UCSD-AML1 (cell line): ENCODE measurements around the gene TRIM25.

Experiments used
- DNase-seq: peaks from one replicate; lab custom pipeline; 2025; ENCODE audit not compliant: unreplicated experiment; lab: John Stamatoyannopoulos, UW

The TRIM25 gene

DNA sequence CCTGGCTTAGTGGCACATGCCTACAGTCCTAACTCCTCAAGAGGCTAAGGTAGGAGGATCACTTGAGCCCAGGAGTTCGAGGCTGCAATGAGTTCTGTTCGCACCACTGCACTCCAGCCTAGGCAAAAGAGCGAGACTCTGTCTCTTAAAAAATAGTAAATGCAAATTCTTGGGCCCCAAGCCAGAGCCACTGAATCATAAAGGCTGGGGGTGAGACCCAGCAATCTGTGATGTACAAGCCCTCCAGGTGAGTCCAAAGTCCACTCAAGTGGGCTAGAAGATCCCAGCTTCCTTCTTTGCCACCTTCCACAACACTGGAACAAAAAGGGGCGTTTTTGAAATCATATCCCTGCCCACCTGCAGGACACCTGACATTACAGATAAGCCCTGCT is 16.9 kb downstream of the TRIM25 start:
- DNase-seq: no peak

DNA sequence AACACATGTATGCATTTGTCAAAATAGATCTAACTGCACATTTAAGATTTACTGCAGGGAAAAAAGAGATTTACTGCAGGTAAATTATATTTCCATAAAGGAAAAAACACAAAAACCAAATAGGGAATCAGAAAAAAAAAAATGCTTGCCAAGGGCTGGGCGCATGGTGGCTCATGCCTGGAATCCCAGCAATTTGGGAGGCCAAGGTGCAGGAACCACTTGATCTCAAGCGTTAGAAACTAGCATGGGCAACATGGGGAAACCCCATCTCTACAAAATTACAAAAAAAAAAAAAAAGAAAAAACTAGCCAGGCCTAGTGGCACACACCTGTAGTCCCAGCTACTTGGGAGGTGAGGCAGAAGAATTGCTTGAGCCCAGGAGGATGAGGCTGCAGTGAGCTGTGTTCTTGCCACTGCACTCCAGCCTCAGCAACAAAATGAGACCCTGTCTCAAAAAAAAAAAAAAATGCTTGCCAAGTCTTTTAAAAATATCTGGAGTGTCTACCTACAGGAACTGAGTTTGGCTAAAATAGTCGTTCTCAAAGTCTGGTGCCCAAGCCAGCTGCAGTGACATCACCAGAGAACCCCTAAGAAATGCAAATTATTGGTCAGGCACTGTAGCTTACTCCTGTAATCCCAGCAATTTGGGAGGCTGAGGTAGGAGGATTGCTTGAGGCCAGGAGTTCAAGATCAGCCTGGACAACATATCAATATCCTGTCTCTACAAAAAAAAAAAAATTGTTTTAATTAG is 17.5 kb downstream of the TRIM25 start:
- no peak for DNase-seq

DNA sequence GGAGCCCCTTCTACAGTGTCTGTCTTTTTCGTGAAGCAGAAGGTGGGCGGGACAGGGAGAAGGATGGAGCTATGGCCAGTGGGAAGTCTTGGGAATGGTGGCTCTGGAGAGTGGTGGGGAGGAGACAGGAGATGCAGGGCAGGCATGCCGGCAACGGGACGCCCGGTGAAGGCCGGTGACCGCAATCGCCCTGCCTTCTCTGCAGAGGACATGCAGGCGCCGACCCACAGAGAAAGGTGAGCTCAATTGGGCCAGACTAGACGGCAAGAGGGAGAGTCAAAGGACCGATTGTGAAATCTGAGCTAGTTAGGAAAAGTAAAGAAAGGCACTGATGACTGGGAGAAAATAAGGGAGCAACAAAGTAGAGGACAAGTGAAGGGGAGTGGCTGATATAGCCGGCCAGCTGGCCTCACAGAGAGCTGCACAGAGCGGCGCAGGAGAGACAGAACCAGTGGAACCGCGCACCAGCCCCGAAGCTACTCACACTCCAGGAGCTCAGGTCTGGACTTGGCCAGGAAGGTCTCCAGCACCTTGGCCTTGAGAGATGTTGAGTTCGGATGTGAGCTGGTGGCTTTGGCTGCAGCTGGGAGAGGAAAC is 18.9 kb downstream of the TRIM25 start:
- DNase-seq: no peak

DNA sequence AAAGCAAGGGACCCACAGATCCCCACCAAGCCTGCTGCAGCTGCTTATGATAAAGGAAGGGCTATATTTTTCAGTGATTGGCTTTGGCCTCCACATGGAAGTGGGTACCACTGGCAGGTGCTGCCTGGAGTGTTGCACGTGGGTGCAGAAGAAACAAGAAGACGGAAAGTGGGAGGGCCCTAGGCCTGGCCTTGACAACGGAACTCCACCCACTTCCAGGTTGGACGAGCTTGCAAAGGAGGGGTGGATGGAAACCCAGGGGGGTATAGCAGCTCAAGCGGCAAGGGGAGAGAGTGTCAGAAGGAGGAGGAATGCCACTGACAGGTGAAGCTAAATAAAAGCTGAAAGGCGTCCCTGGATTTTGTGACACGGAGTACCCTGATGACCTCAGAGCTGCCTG is 20.3 kb downstream of the TRIM25 start:
- DNase-seq: no peak

DNA sequence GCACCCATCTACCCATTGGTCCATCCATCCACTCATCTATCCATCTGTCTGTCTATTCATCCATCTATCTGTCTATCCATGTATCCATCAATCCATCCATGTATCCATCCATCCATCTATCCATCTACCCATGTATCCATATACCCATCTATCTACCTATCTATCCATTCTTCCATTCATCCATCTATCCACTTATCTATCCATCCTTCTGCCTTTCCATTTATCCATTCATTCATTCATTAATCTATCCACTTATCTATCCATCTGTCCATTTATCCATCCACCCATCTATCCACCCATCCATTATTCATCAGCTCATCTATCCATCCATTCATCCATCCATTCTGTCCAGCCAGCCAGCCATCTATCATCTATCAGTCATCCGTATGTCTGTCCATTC is 21.5 kb downstream of the TRIM25 start:
- no peak for DNase-seq

DNA sequence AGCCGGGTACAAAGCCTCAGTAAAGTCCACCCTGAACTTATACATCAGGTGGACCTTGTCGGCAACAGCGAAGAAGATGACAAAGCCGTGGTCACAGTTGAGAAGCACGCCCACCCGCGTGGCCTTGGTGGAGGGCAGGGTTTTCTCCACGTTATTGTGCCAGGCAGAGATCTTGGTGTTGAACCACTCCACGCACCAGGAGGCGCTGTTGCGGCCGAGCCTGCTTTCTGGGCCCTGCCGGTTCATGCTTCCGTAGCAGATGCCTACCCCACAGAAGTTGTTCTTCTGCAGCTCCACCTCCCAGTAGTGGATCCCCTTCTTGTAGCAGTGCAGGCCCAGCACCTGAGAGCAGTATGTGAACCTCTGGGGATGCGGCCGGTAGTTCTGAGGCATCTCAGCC is 22.1 kb downstream of the TRIM25 start:
- DNase-seq: no peak

DNA sequence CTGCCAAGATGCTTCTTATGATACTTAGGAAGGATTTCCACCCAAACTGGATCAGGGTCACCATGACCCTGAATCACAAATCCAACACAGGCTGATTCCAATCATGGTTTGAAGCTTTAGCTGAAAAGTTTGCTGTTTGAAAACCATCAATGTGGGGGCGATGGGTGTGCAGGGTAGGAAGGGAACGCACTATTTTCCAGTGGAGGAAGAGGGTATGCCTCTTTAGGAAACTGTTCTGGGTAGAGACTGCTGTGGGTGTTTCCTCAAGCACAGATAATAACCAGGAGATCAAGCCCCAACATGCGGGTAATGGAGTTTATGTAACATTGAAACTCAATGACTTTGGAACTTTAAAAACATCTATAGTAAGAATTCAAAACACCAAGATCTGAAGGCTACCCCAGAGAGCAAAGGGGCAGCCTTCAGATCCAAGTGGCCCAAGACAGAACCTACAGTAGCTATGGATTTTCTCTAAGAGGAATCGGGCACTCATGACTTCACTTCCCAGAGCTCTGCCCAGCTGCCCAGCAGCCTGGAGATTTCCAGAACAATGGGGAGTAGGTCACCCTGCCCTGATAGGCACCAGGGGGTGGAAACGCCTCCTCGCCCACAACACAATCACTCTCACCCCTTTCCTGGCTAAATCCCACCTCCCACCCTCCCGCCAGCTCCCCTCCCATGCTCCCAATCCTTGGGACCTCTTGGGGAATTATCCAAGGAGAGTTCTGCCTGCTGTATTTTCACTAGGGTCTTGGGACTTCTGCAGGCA is 22.8 kb downstream of the TRIM25 start:
- DNase-seq: no peak

DNA sequence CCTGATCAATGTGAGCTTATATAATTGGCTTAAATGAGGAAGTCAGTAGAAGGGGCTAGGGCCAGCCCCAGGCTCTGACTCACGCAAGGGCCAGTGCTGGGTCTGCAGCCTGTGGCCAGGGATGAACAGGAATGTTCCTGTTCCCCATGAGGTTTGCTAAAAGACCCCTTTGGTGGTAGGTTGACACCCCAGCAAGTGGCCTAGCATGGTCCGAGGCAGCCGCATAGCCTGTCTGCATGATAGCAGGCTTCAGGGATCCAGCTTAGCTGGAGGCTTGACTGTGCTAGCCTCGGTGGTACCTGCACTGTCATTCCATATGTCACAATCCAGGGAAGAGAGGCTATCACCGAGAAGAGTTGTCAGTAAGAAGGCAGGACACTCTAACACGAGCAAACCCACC is 23.5 kb downstream of the TRIM25 start:
- no peak for DNase-seq

DNA sequence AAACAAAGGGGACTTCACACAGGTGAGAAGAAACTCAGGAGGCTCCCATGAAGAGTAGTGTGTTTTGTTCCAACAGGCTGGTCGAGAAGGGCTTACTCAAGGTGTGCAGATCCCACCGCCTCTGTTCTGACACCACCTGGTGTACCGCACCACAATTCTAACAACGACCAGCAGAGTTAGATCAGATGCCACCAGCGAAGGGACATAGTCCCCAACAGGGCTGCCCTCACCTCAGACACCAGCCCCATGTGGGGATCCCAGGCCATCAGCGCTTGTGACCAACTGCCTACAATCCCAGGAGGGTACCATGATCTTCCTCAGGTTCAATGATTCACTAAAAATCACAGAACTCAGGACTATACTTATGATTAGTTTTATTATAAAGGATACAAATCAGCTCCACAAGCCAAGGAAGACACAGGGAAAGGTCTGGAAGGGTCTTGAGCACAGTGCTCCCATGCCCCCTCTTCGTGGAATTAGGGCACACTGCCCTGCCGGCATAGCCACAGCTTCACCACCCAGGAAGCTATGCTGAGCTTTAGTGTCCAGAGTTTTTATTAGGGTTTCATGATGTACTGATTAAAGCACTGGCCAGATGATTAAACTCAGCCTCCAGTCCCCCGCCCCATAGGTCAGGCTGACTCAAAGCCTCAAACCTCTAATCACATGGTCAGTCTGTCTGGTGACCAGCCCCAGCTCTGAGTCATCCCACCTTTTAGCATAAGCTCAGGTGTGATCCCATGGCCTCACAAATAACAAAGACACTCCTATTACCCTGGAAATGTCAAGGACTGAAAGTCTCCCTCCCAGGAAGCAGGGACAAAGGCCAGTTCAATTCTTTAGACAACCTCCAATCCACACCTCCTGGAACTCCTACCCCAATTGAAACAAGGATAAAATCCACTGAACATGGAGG is 26.0 kb downstream of the TRIM25 start:
- no peak for DNase-seq

DNA sequence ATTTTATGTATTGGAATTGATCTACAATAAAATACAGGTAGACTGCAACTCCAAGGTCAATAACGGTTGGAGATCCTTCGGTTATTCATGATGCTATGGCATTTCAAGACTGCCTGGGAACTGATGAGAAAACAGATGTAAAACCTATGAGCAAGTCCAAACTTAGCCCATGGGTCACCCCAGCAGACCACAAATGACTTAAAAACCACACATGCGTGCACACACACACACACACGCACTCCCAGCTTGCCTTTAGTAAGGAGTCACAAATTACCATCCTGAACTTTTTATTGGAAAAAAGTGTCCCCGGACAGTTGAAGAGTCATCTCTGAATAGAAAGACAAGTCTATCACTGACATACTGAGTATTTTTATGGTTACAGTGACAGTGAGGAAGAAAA is 26.7 kb downstream of the TRIM25 start:
- no peak for DNase-seq

DNA sequence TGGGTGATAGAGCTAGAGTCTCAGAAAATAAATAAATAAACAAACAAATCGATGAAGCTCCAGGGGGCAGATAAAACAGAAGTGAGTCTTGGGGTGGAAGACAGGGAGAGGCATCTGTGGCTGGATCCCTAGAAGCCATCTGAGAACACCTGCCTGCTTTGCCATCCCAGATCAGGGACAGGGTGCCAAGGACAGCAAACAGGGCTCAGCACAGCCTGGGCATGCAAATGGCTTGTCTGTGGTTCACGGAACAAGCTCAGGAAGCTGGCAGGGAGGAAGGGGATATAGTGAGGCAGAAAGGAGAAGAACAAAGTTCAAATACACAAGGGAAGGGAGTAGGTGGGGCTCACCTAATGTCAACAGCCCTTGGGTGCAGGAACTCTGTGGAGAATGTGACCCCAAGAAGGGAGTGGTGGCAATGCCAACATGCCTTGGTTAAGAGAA is 27.5 kb downstream of the TRIM25 start:
- DNase-seq: no peak

DNA sequence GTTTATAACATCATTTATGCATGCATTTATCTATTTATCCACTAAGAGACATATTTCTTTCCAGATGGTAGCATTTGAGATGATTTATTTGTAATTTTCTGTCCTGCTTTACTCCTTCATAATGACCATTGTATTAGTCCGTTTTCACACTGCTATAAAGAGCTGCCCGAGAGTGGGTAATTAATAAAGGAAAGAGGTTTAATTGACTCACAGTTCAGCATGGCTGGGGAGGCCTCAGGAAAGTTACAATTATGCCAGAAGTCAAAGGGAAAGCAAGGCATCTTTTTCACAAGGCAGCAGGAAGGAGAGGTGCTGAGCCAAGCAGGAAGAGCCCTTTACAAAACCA is 28.6 kb downstream of the TRIM25 start:
- no peak for DNase-seq

DNA sequence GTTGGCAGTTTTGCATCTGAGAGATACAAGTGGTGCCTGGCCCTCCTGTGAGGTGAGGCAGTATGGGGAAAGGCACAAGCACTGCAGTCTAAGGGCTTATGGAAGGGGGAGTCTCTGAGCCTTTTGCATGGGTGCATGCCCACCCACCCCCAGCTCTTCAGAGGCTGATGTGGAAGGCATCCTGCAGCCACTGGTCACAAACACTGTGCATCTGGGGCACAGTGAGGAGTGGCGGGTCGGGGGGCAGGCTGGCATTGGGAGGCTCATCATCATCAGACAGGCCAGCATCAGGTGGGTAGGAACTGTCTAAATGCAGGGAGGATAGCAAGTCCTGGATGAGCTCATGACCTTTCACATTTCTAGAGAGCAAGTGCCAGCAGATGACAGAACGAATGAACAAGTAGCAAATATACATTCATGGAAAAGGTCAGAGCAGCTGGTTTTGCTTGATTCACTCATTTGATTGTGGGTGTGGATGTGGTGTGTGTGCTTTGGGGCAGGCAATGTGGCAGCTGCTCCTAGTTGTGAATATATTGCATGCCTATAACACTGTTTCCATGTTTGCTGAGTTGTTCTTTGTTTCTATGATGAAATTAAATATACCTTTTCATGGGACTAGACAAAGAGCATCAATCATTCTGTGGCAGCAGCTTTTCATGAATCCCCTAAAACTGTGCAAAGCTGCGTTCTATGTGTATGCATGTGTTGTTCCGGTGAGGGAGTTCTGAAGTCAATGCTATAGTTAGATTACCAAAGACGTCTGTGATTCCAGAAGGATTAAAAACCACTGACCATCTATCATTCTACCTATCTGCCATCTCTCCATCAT is 29.2 kb downstream of the TRIM25 start:
- no peak for DNase-seq

DNA sequence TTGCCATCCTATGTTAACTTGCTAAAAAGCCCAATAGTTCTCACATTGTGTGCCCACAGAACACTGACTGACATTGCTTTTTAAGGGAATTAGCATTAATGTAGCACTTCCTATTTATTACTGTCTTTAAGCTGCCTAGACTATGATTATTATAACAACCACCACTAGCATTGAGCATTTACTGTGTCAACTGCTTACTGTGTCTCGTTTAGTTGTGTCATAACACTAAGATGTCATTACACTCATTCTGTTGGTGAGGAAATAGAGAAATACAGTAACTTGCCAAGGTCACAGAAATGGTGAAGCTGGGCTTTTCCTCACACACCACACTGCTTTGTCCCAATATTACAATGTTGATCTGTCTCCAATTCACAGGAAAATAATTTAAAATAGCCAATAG is 30.2 kb downstream of the TRIM25 start:
- no peak for DNase-seq

DNA sequence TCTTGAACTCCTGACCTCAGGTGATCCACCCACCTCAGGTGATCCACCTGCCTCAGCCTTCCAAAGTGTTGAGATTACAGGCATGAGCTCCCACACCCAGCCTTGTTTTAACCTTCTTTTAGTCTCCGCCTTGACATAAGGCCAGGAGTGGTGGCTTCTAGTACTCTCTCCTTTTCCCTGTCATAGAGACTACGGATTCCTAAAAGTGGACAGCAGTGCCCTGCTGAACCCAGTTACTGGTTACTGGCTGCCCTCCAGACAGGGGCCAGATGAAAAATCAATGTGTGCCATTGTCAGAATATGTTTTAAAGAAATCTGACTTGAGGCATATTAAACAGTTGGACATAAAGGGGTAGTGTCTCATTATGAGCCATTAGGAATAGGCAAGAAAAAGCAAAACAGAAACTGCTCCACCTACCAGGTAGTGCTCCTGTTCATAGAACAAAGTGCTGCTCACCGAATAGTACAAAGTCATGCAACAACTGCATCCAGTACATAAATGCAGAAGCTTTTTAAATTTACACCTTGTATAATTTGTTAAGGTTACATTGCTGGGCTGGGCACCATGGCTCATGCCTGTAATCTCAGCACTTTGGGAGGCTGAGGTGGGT is 32.1 kb downstream of the TRIM25 start:
- DNase-seq: no peak

DNA sequence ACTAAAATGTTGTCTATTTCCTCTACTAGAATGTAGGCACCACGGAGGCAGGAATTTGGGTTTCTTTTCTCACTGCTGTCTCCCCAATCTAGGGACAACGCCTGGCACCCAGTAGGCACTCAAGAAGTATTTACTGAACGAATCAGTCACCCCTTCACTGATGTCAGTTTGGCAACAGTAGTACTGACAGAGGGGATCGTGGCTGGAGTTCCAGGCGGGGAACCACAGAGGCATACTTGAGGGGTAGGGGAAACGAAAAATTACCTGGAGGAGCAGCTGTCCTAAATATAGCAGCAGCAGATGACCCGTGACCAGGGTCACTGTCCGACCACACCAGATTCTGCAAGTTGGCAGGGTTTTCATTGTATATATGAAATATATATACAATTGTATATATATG is 33.3 kb downstream of the TRIM25 start:
- DNase-seq: no peak

DNA sequence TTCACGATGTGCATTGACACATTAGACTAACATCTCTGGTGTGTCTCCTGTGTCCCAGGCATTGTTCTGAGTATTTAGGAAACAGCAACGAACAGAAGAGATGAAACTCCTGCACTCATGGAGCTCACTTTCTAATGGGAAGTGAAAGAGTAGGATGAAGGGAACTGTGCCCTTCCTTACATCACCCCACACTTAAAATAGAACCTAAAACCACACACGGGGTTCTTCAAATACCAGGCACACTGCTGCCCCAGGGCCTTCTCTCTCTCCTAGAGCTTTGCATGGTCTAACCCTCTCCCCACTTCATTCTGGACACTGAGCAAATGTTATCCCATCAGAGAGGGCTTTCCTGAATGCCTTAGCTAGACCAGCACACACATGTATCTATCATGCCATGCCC is 33.7 kb downstream of the TRIM25 start:
- DNase-seq: no peak

DNA sequence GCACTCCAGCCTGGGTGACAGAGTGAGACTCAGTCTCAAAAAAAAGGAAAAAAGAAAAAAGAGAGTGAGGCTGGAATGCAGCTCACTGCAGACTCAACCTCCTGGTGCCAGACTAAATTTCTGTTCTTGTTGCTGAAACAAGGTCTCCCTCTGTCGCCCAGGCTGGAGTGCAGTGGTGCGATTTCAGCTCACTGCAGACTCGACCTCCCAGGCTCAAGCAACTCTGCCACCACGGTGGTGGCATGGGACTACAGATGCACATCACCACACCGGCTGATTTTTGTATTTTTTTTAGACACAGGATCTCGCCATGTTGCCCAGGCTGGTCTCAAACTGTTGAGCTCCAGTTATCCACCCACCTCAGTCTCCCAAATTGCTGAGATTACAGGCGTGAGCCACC is 34.6 kb downstream of the TRIM25 start:
- DNase-seq: no peak

DNA sequence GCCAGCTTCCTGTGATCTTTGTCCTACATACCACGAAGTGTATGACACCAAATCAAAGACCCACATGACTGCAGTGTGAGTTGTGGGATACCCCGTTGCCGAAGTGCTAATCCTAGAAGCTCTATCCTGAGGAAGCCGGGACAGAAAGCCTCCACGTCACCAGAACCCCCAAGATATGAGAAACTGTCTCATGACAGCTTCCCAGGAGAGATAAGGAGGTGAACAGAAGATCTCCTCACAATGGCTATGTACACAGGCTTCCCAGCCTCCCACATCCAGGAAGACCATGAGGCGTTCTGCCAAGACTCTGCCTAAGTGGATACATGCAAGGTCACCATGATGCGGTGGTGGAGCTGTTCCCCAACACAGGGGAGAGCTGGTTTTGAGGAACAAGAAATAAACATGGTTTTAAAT is 37.1 kb downstream of the TRIM25 start:
- DNase-seq: no peak

DNA sequence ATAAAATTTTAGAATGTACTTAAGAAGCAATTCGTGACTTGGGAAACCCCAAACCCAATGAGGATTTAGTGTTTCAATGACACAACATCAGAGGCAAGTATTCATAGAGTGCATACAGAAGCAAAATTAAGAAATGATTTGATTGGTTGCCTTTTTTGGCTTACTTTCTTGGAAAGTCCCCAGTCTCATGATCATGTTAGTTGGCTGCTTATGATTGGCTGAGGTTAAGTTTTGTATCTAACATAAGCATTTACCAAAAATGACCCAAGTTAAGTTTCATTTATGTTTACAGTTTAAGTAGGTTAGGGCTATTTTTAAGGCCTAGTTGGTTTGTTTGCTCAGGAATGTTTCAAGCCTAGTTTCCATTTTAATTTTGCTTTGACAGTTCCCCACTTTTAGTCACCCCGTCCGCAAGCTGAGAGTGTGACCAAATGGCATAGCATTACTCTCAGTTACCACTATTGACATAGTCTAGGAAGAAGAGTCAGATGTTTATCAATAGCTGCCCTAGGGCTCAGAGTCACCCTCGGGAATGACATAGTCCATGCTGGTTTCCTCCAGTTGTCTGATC is 43.7 kb downstream of the TRIM25 start:
- DNase-seq: no peak
